ENCODE measurements around the gene TCTN1. TPM values are rescaled to one million over a fixed set of nuclear protein-coding genes. Genes with fewer than 3 reads are reported as not detected.

Gene TCTN1
- total RNA-seq, 1 experiment from 2014 or later = 11.1 TPM

DNA sequence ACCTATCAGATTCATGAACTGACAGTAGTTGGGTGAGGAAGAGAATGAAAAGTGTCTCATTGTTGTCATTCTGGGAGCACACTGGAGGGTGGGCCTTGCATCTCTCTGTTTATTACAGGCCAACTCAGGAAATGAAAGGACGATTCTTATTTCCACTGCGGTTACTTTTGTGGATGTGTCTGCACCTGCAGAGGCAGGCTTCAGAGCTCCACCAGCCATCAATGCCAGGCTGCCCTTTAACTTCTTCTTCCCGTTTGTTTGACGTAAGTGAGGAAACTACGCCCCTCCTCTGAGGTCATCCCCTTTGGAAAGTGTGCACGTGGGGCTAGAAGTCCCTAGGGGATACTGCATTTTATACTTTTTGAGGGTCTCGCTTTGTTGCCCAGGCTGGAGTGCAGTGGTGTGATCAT is 33.7 kb downstream of the TCTN1 start:
- no peaks in the 10 kb centered on the region for H3K27me3 Mint-ChIP-seq (ENCODE audit: low read depth)
- H3K27ac ChIP-seq (ENCODE audit: insufficient read length, low read depth, low read length) = no peak overlapping the region
- no peak overlapping the region for H3T11ph ChIP-seq (ENCODE audit: low read length)
- H4K91ac ChIP-seq (ENCODE audit: insufficient read length, low read depth, low read length) = no peak overlapping the region
- H3K36me3 Mint-ChIP-seq (ENCODE audit: insufficient read depth in 1 of 3, low read depth in 3 of 3) = peaks cover 0 to 8% (median 6%) of the 10 kb centered on the region in 3 experiments; a peak in 3 of 7 replicates
- H3K9me3 Mint-ChIP-seq = no peaks in the 10 kb centered on the region
- no peak overlapping the region for H4K5ac ChIP-seq (ENCODE audit: insufficient read length, low read depth, low read length)
- H3K18ac ChIP-seq (ENCODE audit: insufficient read length, low read depth, low read length) = no peak overlapping the region
- H2AFZ ChIP-seq (ENCODE audit: low read length) = no peak overlapping the region
- H3K79me2 ChIP-seq (ENCODE audit: insufficient read depth, low read length) = no peaks in the 10 kb centered on the region
- H2BK120ac ChIP-seq (ENCODE audit: low read depth, low read length, poor library complexity, severe bottlenecking) = no peak overlapping the region
- no peak overlapping the region for H3K4ac ChIP-seq (ENCODE audit: low read depth, low read length)
- H2BK15ac ChIP-seq (ENCODE audit: low read depth, low read length) = no peak overlapping the region
- no peak overlapping the region for H3K4me3 Mint-ChIP-seq
- H3K9ac ChIP-seq (ENCODE audit: extremely low read depth, insufficient read length, low read length) = no peak overlapping the region
- no peak for TF ChIP-seq CTCF (conservative IDR thresholded peaks at IDR 0.05)
- H3K4me1 Mint-ChIP-seq = no peaks in the 10 kb centered on the region; a peak in 1 of 4 replicates
- H2BK5ac ChIP-seq (ENCODE audit: insufficient read length, low read length) = no peak overlapping the region
- no peak overlapping the region for H3K27ac Mint-ChIP-seq
- no peaks in the 10 kb centered on the region for H3K23me2 ChIP-seq (ENCODE audit: insufficient read length, low read depth, low read length, poor library complexity, severe bottlenecking)
- H3K56ac ChIP-seq (ENCODE audit: insufficient read length, low read depth, low read length) = no peak overlapping the region
- 0 out of 2 replicates have a peak, but pooled peaks cover 2% of the 10 kb centered on the region for H3K4me1 ChIP-seq (ENCODE audit: insufficient read depth, low read length)
- H2BK12ac ChIP-seq (ENCODE audit: insufficient read length, low read depth, low read length) = no peak overlapping the region
- H3K79me1 ChIP-seq (ENCODE audit: insufficient read depth, low read depth, low read length, poor library complexity, severe bottlenecking) = no peaks in the 10 kb centered on the region
- H3K4me2 ChIP-seq (ENCODE audit: insufficient read depth, insufficient read length, low read length) = no peak overlapping the region
- H3K14ac ChIP-seq (ENCODE audit: insufficient read depth, low read length) = no peak overlapping the region
- H4K20me1 ChIP-seq (ENCODE audit: control insufficient read depth, insufficient read depth, insufficient read length) = no peaks in the 10 kb centered on the region
- no CpG with 5 or more reads among the region's 7 CpGs for WGBS (ENCODE audit: extremely low coverage, insufficient read length, low lambda C conversion rate)
- DNase-seq = no peak
- H3K23ac ChIP-seq (ENCODE audit: insufficient read length, low read depth, low read length) = no peak overlapping the region
- H2AK5ac ChIP-seq (ENCODE audit: insufficient read length, low read length) = no peak overlapping the region
- no peaks in the 10 kb centered on the region for H3K9me3 ChIP-seq (ENCODE audit: control insufficient read depth, low read depth, low read length)
- H4K8ac ChIP-seq (replicated peaks; ENCODE audit: insufficient read length, low read depth, low read length) = no peak overlapping the region
- H3K27me3 ChIP-seq (ENCODE audit: insufficient read depth, low read length) = no peaks in the 10 kb centered on the region
- H2BK20ac ChIP-seq (ENCODE audit: low read depth, low read length, poor library complexity, severe bottlenecking) = no peak overlapping the region

All from H9 (cell line).